ENCODE measurements around the gene DIS3.

DIS3 gene

GRCh38 chr13:72760189-72760588 is 21.5 kb downstream of the DIS3 start:
- DNase-seq, result no peak
- TF ChIP-seq CTCF (IDR thresholded peaks at IDR 0.05; ENCODE audit: low read depth, low read length), result no peak
- H3K36me3 ChIP-seq, result peaks cover 73% of the 10 kb centered on the region
- no peaks in the 10 kb centered on the region for H3K27me3 ChIP-seq (ENCODE audit: insufficient read depth, low read depth, severe bottlenecking)
- H3K27ac ChIP-seq, result no peak overlapping the region
- H3K9me3 ChIP-seq (ENCODE audit: severe bottlenecking), result no peaks in the 10 kb centered on the region
- no peak overlapping the region for H3K4me3 ChIP-seq (ENCODE audit: low read depth, low read length)

- no peak for TF ChIP-seq CTCF (IDR thresholded peaks at IDR 0.05; ENCODE audit: low read depth, low read length)
- Histone ChIP-seq H3K36me3 (peaks cover 71% of the 10 kb centered on the region), H3K4me3 (ENCODE audit: low read depth, low read length) (no peak overlapping the region), H3K27me3 (ENCODE audit: insufficient read depth, low read depth, severe bottlenecking) (no peaks in the 10 kb centered on the region), H3K27ac (no peak overlapping the region), H3K9me3 (ENCODE audit: severe bottlenecking) (no peaks in the 10 kb centered on the region)
- no peak for DNase-seq
These were observed 23.7 kb downstream of the DIS3 start for GRCh38 chr13:72757792-72758535.

DNA sequence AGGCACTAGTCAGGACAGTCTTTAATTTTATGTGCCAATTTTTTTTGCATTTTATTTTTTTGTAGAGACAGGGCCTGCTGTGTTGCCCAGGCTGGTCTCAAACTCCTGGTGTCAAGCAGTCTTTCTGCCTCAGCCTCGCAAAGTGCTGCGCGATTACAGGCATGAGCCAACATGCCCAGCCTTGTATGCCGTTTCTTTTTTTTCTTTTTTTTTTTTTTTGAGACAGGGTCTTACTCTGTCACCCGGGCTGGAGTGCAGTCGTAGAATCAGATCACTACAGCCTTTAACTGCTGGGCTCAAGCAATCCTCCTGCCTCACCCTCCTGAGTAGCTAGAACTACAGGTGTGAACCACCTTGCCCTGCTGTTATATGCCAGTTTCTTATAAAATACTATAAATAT is 27.6 kb downstream of the DIS3 start:
- peaks cover 58% of the 10 kb centered on the region for H3K36me3 ChIP-seq
- H3K9me3 ChIP-seq (ENCODE audit: severe bottlenecking), result no peaks in the 10 kb centered on the region
- H3K4me3 ChIP-seq (ENCODE audit: low read depth, low read length), result no peak overlapping the region
- no peak overlapping the region for H3K27ac ChIP-seq
- TF ChIP-seq CTCF (IDR thresholded peaks at IDR 0.05; ENCODE audit: low read depth, low read length), result no peak
- DNase-seq, result no peak
- no peaks in the 10 kb centered on the region for H3K27me3 ChIP-seq (ENCODE audit: insufficient read depth, low read depth, severe bottlenecking)

DNA sequence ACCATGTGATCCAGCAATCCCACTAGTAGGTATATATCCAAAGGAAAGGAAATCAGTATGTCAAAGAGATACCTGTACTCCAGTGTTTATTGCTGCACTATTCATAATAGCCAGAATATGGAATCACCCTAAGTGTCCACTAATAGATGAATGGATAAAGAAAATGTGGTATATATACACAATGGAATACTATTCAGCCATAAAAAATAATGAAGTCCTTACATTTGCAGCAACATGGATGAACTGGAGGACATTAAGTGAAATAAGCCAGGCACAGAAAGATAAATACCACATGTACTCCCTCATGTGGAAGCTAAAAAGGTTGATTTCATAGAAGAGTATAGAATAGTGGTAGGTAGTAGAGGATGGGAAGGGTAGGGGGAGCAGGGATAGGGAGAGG is 30.5 kb downstream of the DIS3 start:
- Histone ChIP-seq H3K36me3 (peaks cover 61% of the 10 kb centered on the region), H3K9me3 (ENCODE audit: severe bottlenecking) (no peaks in the 10 kb centered on the region), H3K27ac (no peak overlapping the region), H3K27me3 (ENCODE audit: insufficient read depth, low read depth, severe bottlenecking) (no peaks in the 10 kb centered on the region), H3K4me3 (ENCODE audit: low read depth, low read length) (no peak overlapping the region)
- no peak for DNase-seq
- no peak for TF ChIP-seq CTCF (IDR thresholded peaks at IDR 0.05; ENCODE audit: low read depth, low read length)

DNA sequence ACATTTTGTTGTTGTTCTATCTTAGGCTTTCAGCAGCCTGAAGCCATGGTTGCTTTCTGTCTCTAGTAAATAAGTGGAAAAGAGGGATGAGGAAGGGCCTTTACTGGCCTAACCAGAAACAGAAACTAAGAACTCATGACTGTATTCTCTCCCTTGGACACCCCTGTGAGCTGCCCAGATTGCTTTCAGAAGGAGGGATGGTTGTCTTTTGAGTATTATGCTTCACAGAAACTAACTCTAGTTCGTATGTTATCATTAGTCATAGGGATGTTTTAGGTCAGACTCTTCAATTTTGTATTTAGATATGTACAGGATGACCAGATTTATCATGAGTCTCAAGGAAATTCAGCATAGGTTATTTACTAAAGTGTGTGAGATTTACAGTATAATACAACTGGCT is 36.4 kb downstream of the DIS3 start:
- no peak overlapping the region for H3K27ac ChIP-seq
- no peaks in the 10 kb centered on the region for H3K9me3 ChIP-seq (ENCODE audit: severe bottlenecking)
- no peaks in the 10 kb centered on the region for H3K27me3 ChIP-seq (ENCODE audit: insufficient read depth, low read depth, severe bottlenecking)
- TF ChIP-seq CTCF (IDR thresholded peaks at IDR 0.05; ENCODE audit: low read depth, low read length), result no peak
- peaks cover 49% of the 10 kb centered on the region for H3K36me3 ChIP-seq
- DNase-seq, result no peak
- H3K4me3 ChIP-seq (ENCODE audit: low read depth, low read length), result no peak overlapping the region

GRCh38 chr13:72740015-72740414 is 41.7 kb downstream of the DIS3 start:
- H3K27ac ChIP-seq, result no peak overlapping the region
- H3K27me3 ChIP-seq (ENCODE audit: insufficient read depth, low read depth, severe bottlenecking), result no peaks in the 10 kb centered on the region
- no peak overlapping the region for H3K4me3 ChIP-seq (ENCODE audit: low read depth, low read length)
- DNase-seq, result no peak
- no peaks in the 10 kb centered on the region for H3K9me3 ChIP-seq (ENCODE audit: severe bottlenecking)
- peaks cover 44% of the 10 kb centered on the region for H3K36me3 ChIP-seq
- TF ChIP-seq CTCF (IDR thresholded peaks at IDR 0.05; ENCODE audit: low read depth, low read length), result no peak
